Tibial artery (tissue), 4 donors: ENCODE measurements around the gene CWC27.

Experiments
- DNase-seq, 2 donors: peaks; one replicate each; pipeline ENCODE4 v3.0.0-alpha.2; 2019
- H3K27ac ChIP-seq, 2 donors: fragments of 200-600 bp; sonication (generic) in 1 of 2; 1 replicate in 1 of 2; 2 replicates in 1 of 2; pipeline ENCODE4 v1.5.1; 2018 to 2019; ENCODE audit warnings: mild to moderate bottlenecking in 1 of 2
- H3K27me3 ChIP-seq, 2 donors: fragments of 200-600 bp; sonication (generic) in 1 of 2; one replicate each; pipeline versions ENCODE4 v1.5.1 to v1.6.0; 2016 to 2019
- H3K36me3 ChIP-seq, 3 donors: fragments of 200-600 bp; sonication (generic) in 2 of 3; one replicate each; pipeline ENCODE4 v1.5.1; 2016 to 2019; ENCODE audit warnings: mild to moderate bottlenecking in 2 of 3
- H3K4me1 ChIP-seq, 4 donors: fragments of 200-600 bp; sonication (generic) in 2 of 4; 1 replicate in 3 of 4; 2 replicates in 1 of 4; pipeline ENCODE4 v1.5.1; 2016 to 2019
- H3K4me3 ChIP-seq, 2 donors: fragments of 200-600 bp; sonication (generic) in 1 of 2; 1 replicate in 1 of 2; 2 replicates in 1 of 2; pipeline ENCODE4 v1.5.1; 2018 to 2019; ENCODE audit warnings: mild to moderate bottlenecking in 2 of 2
- H3K9me3 ChIP-seq, 3 donors: fragments of 200-600 bp; sonication (generic) in 1 of 3; one replicate each; pipeline ENCODE4 v1.5.1; 2016 to 2019
- CTCF ChIP-seq, 2 experiments: fragments of 200-600 bp in 1 of 2; fragments of 450-650 bp in 1 of 2; IDR thresholded peaks; one replicate each; pipeline ENCODE4 v1.5.1; 2017 to 2019; ENCODE audit warnings: antibody characterized with exemption in 2 of 2, mild to moderate bottlenecking in 1 of 2, moderate library complexity in 1 of 2
- intact Hi-C: fragments of 100-400 bp; cut with DNase I; formaldehyde crosslinking; loops from one replicate; pipeline ENCODE4 v1.15.0; 2023; ENCODE audit warnings: low total_unique reads

Gene CWC27

GRCh38 chr5:65043843-65044359, 275.2 kb downstream of the CWC27 start:
- peaks cover 0 to 44% (median 18%) of the 10 kb centered on the region in 4 donors for H3K4me1 ChIP-seq
- no peak overlapping the region for H3K27ac ChIP-seq
- H3K4me3 ChIP-seq: no peak overlapping the region
- H3K36me3 ChIP-seq: no peaks in the 10 kb centered on the region
- DNase-seq: no peak
- intact Hi-C loops: no loop called here
- no peak for TF ChIP-seq CTCF (IDR thresholded peaks at IDR 0.05)
- H3K9me3 ChIP-seq: no peaks in the 10 kb centered on the region
- no peaks in the 10 kb centered on the region for H3K27me3 ChIP-seq

GRCh38 chr5:65047225-65047624, 278.5 kb downstream of the CWC27 start:
- peak overlapping the region in 1 of 2 donors; percentile 7 for H3K27ac ChIP-seq
- no peak for DNase-seq
- no peak overlapping the region for H3K4me3 ChIP-seq
- no peak for TF ChIP-seq CTCF (IDR thresholded peaks at IDR 0.05)
- H3K4me1 ChIP-seq: peaks cover 0 to 37% (median 17%) of the 10 kb centered on the region in 4 donors
- H3K9me3 ChIP-seq: no peaks in the 10 kb centered on the region
- no peaks in the 10 kb centered on the region for H3K36me3 ChIP-seq
- intact Hi-C loops: no loop called here
- H3K27me3 ChIP-seq: no peaks in the 10 kb centered on the region

- H3K4me1 ChIP-seq: peaks cover 0 to 34% (median 17%) of the 10 kb centered on the region in 4 donors
- no peaks in the 10 kb centered on the region for H3K9me3 ChIP-seq
- H3K4me3 ChIP-seq: no peak overlapping the region
- no peaks in the 10 kb centered on the region for H3K27me3 ChIP-seq
- H3K36me3 ChIP-seq: no peaks in the 10 kb centered on the region
- intact Hi-C loops: no loop called here
- no peak for TF ChIP-seq CTCF (IDR thresholded peaks at IDR 0.05)
- no peak for DNase-seq
- H3K27ac ChIP-seq: peak overlapping the region; percentile 7 to 8
Measured at GRCh38 chr5:65047948-65048690, 279.4 kb downstream of the CWC27 start.

GRCh38 chr5:65050140-65050539, 281.4 kb downstream of the CWC27 start:
- Histone ChIP-seq H3K4me1 (peaks cover 0 to 34% (median 17%) of the 10 kb centered on the region in 4 donors), H3K27me3 (no peaks in the 10 kb centered on the region), H3K4me3 (no peak overlapping the region), H3K27ac (peak overlapping the region; percentile 44 to 50), H3K9me3 (no peaks in the 10 kb centered on the region), H3K36me3 (no peaks in the 10 kb centered on the region)
- TF ChIP-seq CTCF (IDR thresholded peaks at IDR 0.05): no peak
- no peak for DNase-seq
- intact Hi-C loops: no loop called here

GRCh38 chr5:65050826-65051498, 282.2 kb downstream of the CWC27 start:
- no peak for TF ChIP-seq CTCF (IDR thresholded peaks at IDR 0.05)
- Histone ChIP-seq H3K4me3 (no peak overlapping the region), H3K27me3 (no peaks in the 10 kb centered on the region), H3K9me3 (no peaks in the 10 kb centered on the region), H3K36me3 (no peaks in the 10 kb centered on the region), H3K4me1 (peaks cover 0 to 41% (median 17%) of the 10 kb centered on the region in 4 donors), H3K27ac (peak overlapping the region; percentile 44 to 50)
- intact Hi-C loops: no loop called here
- no peak for DNase-seq
